GM18505 (cell line): Measurements from ENCODE around the gene TECPR2.

Source experiments
- ATAC-seq: cut with Tn5 transposase; IDR thresholded peaks from one replicate; pipeline ENCODE4 v1.9.1; 2021; ENCODE audit not compliant: unreplicated experiment
- POLR2A ChIP-seq: IDR thresholded peaks from 4 replicates; pipeline ENCODE4 v1.6.1; 2011; ENCODE audit warnings: borderline replicate concordance; ENCODE audit not compliant: insufficient read depth, insufficient read length; ENCODE audit errors: extremely low read depth

TECPR2 gene, protein sequence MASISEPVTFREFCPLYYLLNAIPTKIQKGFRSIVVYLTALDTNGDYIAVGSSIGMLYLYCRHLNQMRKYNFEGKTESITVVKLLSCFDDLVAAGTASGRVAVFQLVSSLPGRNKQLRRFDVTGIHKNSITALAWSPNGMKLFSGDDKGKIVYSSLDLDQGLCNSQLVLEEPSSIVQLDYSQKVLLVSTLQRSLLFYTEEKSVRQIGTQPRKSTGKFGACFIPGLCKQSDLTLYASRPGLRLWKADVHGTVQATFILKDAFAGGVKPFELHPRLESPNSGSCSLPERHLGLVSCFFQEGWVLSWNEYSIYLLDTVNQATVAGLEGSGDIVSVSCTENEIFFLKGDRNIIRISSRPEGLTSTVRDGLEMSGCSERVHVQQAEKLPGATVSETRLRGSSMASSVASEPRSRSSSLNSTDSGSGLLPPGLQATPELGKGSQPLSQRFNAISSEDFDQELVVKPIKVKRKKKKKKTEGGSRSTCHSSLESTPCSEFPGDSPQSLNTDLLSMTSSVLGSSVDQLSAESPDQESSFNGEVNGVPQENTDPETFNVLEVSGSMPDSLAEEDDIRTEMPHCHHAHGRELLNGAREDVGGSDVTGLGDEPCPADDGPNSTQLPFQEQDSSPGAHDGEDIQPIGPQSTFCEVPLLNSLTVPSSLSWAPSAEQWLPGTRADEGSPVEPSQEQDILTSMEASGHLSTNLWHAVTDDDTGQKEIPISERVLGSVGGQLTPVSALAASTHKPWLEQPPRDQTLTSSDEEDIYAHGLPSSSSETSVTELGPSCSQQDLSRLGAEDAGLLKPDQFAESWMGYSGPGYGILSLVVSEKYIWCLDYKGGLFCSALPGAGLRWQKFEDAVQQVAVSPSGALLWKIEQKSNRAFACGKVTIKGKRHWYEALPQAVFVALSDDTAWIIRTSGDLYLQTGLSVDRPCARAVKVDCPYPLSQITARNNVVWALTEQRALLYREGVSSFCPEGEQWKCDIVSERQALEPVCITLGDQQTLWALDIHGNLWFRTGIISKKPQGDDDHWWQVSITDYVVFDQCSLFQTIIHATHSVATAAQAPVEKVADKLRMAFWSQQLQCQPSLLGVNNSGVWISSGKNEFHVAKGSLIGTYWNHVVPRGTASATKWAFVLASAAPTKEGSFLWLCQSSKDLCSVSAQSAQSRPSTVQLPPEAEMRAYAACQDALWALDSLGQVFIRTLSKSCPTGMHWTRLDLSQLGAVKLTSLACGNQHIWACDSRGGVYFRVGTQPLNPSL (N-terminal part only)

DNA sequence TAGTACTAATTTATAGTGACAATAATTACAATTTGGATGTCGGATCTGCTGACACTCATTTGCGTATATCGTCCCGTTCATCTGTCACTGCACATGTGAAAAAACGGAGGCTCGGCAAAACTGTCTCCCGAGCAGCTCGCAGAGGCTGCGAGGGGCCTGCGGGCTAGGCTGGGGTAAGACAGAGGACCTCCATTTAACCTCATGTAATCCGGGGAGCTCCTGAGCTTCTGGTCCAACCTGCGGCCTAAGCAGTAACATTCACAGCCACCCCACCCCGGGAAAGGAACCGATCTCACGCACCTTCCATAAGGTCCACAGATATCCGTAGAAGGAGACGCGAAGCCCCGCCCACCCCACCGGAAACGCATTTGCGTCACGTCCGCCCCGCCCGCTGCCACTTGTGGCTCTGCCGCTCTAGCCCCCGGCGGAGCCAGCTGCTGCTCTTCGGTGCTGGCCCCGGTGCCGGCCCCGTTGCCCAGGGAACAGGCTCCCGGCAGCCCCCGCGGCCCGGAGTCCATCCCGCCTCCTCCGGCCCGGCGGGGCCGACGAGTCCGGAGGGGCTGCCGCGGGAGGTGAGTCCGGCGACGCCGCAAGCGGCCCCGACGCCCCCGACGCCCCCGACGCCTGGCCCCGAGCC lies at the start of gene TECPR2, which contains the start of gene CINP:
Gene TECPR2, plus strand, starts transcription at position 397 of the 637 bp plus-strand sequence. CDS start 13,781 bp downstream, outside the sequence.
Gene CINP, minus strand, starts transcription at position 346 of the 637 bp plus-strand sequence. Its CDS starts 39 bp downstream, at position 307.
- peak; percentile 93 for ATAC-seq
- TF ChIP-seq POLR2A: peak; percentile 92

- peak; percentile 50 for ATAC-seq
- no peak for TF ChIP-seq POLR2A
Observed at GRCh38 chr14:102314242-102315011, 48.3 kb upstream of the TECPR2 start.

DNA sequence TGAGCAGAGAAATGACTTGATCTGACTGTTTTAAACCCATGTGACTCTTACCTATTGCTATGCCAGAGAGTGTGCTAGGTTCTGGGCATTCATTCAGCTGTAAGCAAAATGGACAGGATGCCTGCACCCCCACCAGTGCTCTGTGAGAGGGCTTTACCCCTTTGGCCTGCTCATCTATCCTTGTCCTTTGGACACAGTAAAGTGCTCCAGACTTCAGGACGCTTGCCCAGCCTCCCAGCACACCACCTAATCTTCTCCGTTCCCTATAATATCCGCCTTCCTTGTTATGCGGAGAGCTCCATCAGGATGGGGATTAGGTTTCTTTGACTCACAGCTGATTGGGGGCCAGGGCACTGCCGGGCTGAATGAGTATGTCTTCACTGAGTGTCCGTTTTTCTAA lies 47.6 kb upstream of the TECPR2 start:
- no peak for ATAC-seq
- TF ChIP-seq POLR2A: no peak

GRCh38 chr14:102316338-102316742 lies 46.4 kb upstream of the TECPR2 start:
- no peak for ATAC-seq
- TF ChIP-seq POLR2A: no peak

DNA sequence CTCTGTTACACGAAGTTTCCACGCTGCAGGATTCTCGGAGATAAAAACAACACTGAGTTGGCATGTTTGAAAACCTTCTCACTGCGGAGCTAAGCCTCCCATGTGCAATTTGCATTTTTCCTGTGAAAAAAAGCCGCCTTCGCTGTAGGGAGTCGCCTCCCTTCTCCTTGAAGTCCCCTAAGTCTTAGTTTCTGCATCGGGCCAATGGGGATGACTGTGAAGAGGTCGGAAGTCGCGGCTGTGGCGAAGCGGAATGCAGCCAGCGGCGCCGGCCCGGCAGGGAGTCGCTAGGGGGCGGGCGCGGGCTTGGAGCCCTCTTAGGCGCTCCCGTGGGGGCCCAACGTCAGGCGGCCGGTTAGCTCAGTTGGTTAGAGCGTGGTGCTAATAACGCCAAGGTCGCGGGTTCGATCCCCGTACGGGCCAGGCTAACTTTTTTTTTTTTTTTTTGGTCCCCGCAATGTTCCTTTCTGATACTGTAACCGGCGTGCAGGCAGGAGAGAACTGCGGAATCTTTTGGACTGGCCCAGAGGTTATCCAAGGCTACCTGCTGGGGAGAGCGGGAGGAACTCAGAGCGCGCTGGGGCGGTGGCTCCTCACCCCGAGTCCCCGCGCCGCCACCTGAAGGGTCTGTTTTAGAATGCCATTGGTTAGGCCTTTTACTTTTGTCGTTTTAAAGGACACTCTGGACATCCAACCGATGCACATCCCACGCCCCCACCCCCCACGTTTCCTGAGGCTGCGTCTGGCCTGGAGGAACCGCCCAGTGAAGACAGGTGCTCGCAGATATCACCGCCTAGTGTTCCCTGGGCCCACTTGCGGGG lies 45.8 kb upstream of the TECPR2 start:
- no peak for TF ChIP-seq POLR2A
- ATAC-seq: peak; percentile 52

DNA sequence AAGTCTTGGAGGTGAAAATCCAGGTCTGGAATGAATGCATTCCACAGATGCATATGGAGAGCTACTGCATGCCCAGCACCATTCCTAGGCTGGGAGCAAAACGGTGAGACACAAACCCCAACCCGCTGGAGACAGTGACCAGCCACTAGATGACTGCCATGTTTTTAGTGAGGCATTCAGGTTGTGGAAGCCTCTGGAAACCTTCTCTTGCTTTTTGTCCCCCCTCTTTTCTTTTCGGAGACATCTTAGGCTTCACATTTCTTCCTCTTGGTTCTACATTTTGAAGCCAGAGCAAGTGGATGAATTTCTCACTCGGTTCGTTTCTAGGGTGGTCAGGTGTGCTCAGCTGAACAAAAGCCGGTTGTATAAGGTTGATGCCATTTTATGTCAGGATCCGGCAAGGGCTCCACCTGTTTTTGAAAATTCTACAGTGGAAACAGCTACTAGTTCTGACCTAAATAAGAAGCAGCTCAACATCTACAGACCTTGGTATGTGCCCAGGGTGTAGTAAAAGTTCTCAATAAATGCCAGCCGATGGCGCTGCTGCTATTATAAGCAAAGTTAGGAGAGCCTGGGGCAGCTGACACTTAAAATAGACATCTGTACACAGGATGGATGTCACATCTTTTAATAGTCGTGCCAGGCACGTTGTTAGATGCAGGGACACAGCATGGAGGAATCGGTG lies 45.0 kb upstream of the TECPR2 start:
- ATAC-seq: no peak
- TF ChIP-seq POLR2A: no peak

DNA sequence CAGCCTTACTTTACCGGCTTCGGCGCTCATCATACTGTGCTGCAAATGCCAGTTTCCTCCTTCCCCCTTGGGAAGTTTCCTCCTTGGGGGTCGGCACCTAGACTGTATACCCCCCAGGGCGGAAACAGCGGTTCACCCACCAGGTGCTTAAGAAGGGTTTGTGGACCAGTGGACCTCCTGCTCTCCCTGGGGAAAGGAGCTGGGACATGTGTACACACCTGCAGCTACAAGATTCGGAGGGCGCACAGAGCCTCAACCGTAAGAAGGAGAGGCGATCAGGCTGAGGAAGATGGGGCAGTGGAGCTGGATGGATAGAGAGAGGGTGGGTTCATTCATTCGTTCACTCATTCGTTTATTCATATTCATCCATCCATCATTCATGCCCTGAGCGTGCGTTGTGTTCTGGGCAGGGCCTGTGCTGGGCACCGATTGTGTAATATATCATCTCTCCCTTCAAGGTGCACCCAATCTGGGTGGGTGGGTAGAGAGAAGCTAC lies 43.9 kb upstream of the TECPR2 start:
- TF ChIP-seq POLR2A: no peak
- no peak for ATAC-seq

DNA sequence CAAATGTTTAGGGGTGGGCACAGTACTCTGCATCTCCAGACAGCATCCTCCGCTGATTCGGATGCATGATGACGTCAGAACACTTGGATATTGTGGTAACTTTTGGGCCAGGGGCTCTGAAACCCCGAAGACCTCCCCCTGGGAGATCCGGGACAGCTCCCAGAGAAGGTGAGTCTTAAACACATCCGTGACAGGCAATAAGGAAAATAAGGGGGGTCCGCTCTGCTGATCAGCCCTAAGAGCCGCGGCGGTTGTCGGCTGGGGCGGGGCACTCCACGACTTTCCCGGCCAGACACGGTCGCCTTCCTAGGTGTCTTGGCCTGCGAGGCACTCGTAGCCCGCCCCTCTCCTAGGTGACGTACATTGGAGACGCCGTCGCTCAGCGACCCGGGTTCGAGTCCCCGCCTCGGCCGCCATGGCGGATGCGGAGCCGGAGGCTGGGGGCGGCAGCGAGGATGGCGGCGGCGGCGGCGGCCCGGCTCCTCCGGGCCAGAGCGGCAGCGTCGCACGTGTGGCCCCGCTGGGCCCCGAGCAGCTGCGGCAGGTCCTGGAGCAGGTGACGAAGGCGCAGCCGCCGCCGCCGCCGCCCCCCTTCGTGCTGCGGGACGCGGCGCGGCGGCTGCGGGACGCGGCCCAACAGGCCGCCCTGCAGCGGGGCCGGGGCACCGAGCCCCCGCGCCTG lies 43.2 kb upstream of the TECPR2 start, which contains the start of gene ZNF839:
Gene ZNF839, plus strand, starts transcription at position 396 of the 682 bp plus-strand sequence. Its CDS starts 20 bp downstream, at position 416.
- peak; percentile 46 for ATAC-seq
- peak; percentile 70 for TF ChIP-seq POLR2A

GRCh38 chr14:102320033-102320660 lies 42.6 kb upstream of the TECPR2 start:
- peak; percentile 22 for ATAC-seq
- TF ChIP-seq POLR2A: no peak
